ENCODE data around the gene VSIR. TPM values are rescaled to one million over a fixed set of nuclear protein-coding genes. Genes with fewer than 3 reads are reported as not detected.

The VSIR gene
- total and polyA plus RNA-seq, 9 donors = 19.9 to 94.1 (median 57.2) TPM

DNA sequence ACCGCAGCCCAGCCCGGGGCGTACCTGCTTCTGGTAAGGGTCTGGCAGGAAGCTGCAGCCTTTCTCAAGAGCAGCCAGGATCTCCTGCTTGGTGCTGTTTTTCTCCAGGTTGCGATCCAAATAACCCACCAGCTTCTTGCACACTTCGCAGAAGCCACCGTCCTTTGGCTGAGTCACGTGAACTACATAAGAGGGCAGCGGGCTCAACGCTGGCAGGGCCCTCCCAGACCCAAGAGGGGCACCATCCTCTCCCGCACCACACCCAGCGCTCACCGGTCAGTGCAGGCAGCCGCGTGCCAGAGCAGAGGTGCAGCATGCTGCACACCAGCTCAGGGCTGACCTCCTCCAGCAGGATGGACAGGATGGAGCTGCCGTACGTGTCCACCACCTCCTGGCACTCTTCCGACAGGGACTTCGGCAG, 46.1 kb upstream of the VSIR start:
- H3K4me3 ChIP-seq = no peak overlapping the region
- H3K27me3 ChIP-seq = no peaks in the 10 kb centered on the region
- intact Hi-C loops (cut with DNase I) = loop anchor here in 2 of 4 donors (10.0 kb wide), 2 partner anchors 435 to 505 kb away; partner anchors contain the start of gene SLC29A3 (in 2 of the 2)
- TF ChIP-seq EP300 (IDR thresholded peaks at IDR 0.05) = no peak
- no peak for TF ChIP-seq POLR2A (IDR thresholded peaks at IDR 0.05)
- TF ChIP-seq, protein P1, sequence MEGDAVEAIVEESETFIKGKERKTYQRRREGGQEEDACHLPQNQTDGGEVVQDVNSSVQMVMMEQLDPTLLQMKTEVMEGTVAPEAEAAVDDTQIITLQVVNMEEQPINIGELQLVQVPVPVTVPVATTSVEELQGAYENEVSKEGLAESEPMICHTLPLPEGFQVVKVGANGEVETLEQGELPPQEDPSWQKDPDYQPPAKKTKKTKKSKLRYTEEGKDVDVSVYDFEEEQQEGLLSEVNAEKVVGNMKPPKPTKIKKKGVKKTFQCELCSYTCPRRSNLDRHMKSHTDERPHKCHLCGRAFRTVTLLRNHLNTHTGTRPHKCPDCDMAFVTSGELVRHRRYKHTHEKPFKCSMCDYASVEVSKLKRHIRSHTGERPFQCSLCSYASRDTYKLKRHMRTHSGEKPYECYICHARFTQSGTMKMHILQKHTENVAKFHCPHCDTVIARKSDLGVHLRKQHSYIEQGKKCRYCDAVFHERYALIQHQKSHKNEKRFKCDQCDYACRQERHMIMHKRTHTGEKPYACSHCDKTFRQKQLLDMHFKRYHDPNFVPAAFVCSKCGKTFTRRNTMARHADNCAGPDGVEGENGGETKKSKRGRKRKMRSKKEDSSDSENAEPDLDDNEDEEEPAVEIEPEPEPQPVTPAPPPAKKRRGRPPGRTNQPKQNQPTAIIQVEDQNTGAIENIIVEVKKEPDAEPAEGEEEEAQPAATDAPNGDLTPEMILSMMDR (IDR thresholded peaks at IDR 0.05) = no peak
- H3K27ac ChIP-seq = no peak overlapping the region
- H3K36me3 ChIP-seq = no peaks in the 10 kb centered on the region
- DNase-seq = no peak
- H3K9me3 ChIP-seq = no peaks in the 10 kb centered on the region
- 93 to 96% (median 95%) methylated on average over 18 of the region's 18 CpGs for WGBS, 3 donors
- no peaks in the 10 kb centered on the region for H3K4me1 ChIP-seq (ENCODE audit: insufficient read depth)

DNA sequence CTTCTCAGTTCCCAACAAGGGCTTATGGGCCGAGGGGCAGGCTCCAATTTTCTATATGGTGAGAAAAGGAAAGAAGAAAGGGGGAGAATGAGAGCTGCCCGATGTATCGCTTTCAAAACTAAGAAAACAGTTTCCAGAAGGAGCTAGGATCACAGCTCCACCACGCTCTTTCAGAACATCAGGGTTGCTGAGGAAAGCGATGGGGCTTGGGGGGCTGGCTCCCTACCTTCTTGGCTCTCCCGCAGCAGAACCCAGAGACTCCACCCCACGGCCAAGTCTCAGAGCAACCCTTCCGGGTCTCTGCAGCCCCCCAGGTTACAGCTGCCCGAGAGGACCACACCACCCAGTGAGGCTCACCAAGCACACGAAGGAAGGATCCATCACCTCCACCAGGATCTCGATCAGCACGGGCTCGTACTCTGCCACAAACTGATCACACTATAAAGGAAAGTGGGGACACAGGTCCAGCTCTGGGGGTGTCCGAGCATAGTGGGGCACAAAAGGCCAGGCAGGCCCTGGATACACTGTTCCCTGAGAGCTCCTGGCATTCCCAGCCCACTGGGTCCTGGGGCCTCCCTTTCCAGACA, 45.4 kb upstream of the VSIR start:
- H3K9me3 ChIP-seq = no peaks in the 10 kb centered on the region
- WGBS, 3 donors = 88 to 91% (median 89%) methylated on average over 14 of the region's 14 CpGs
- H3K27ac ChIP-seq = peak overlapping the region in 1 of 2 donors; percentile 3
- H3K4me1 ChIP-seq (ENCODE audit: insufficient read depth) = no peaks in the 10 kb centered on the region
- intact Hi-C loops (cut with DNase I) = loop anchor here in 2 of 4 donors (10.0 kb wide), 2 partner anchors 434 to 504 kb away; partner anchors contain the start of gene SLC29A3 (in 2 of the 2)
- DNase-seq = no peak
- TF ChIP-seq EP300 (IDR thresholded peaks at IDR 0.05) (no peak), POLR2A (IDR thresholded peaks at IDR 0.05) (no peak)
- TF ChIP-seq, protein P1 (IDR thresholded peaks at IDR 0.05) = no peak
- H3K27me3 ChIP-seq = no peaks in the 10 kb centered on the region
- H3K4me3 ChIP-seq = no peak overlapping the region
- H3K36me3 ChIP-seq = no peaks in the 10 kb centered on the region

DNA sequence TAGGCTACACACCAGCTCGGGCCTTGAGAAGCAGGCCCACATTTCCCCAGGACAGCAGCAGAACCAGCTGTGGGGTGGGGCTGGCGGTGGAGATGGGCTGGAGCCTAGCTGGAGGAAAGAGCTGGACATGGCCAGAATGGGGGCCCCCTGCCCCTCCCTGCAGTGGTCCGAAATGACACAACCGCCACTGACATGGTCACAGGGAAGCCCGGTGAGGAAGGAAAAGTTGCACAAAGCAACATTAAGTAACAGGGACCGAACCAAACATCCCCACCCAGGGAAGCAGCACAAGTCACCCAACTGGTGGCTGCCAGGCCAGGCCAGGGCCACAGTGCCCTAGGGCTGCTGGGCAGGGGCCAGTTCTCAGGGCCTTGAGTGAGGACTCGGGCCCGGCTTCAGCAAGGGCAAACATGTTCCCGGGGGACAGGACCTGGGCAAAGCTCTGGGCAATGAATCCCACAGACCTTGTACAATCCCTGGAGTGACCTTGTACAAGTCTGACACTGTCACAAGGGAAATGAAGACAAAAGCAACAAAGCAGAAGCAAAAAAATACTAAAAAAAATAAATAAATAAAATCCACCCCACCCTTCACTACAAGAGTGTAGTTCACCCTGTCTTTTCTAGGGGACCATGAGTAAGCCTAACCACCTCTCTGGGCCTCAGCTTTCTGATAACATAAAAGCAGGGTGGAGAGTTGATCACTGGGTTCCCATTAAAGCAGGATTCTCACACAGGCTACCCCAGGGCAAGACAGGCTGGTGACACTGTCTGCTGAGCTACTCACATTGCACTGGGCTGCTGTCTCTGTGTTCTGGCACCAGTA, 44.7 kb upstream of the VSIR start:
- Histone ChIP-seq H3K9me3 (no peaks in the 10 kb centered on the region), H3K27me3 (no peaks in the 10 kb centered on the region), H3K36me3 (no peaks in the 10 kb centered on the region), H3K27ac (no peak overlapping the region), H3K4me3 (no peak overlapping the region), H3K4me1 (ENCODE audit: insufficient read depth) (no peaks in the 10 kb centered on the region)
- TF ChIP-seq EP300 (IDR thresholded peaks at IDR 0.05) (no peak), POLR2A (IDR thresholded peaks at IDR 0.05) (no peak)
- TF ChIP-seq, protein P1 (IDR thresholded peaks at IDR 0.05) = no peak
- WGBS, 3 donors = 64 to 73% (median 72%) methylated on average over 9 of the region's 9 CpGs
- no peak for DNase-seq
- intact Hi-C loops (cut with DNase I) = loop anchor here in 2 of 4 donors (10.0 kb wide), 2 partner anchors 433 to 503 kb away; partner anchors contain the start of gene SLC29A3 (in 2 of the 2)

- intact Hi-C loops (cut with DNase I) = loop anchor here in 2 of 4 donors (10.0 kb wide), 2 partner anchors 432 to 502 kb away; partner anchors contain the start of gene SLC29A3 (in 2 of the 2)
- no peaks in the 10 kb centered on the region for H3K9me3 ChIP-seq
- H3K27me3 ChIP-seq = no peaks in the 10 kb centered on the region
These were observed 43.8 kb upstream of the VSIR start for GRCh38 chr10:71816936-71817618.

More at GRCh38 chr10:71816936-71817618, 43.8 kb upstream of the VSIR start:
- Histone ChIP-seq H3K27ac (no peak overlapping the region), H3K36me3 (no peaks in the 10 kb centered on the region), H3K4me1 (ENCODE audit: insufficient read depth) (no peaks in the 10 kb centered on the region), H3K4me3 (no peak overlapping the region)
- TF ChIP-seq POLR2A (IDR thresholded peaks at IDR 0.05) (no peak), EP300 (IDR thresholded peaks at IDR 0.05) (no peak)
- TF ChIP-seq, protein P1 (IDR thresholded peaks at IDR 0.05) = no peak
- no peak for DNase-seq
- WGBS, 3 donors = 68 to 81% (median 71%) methylated on average over 8 of the region's 8 CpGs
